Measurements from ENCODE around the gene RTN4RL1. TPM values are rescaled to one million over a fixed set of nuclear protein-coding genes. Genes with fewer than 3 reads are reported as not detected.

The RTN4RL1 gene
- total RNA-seq, 1 donor from 2014 or later = 50.3 TPM

DNA sequence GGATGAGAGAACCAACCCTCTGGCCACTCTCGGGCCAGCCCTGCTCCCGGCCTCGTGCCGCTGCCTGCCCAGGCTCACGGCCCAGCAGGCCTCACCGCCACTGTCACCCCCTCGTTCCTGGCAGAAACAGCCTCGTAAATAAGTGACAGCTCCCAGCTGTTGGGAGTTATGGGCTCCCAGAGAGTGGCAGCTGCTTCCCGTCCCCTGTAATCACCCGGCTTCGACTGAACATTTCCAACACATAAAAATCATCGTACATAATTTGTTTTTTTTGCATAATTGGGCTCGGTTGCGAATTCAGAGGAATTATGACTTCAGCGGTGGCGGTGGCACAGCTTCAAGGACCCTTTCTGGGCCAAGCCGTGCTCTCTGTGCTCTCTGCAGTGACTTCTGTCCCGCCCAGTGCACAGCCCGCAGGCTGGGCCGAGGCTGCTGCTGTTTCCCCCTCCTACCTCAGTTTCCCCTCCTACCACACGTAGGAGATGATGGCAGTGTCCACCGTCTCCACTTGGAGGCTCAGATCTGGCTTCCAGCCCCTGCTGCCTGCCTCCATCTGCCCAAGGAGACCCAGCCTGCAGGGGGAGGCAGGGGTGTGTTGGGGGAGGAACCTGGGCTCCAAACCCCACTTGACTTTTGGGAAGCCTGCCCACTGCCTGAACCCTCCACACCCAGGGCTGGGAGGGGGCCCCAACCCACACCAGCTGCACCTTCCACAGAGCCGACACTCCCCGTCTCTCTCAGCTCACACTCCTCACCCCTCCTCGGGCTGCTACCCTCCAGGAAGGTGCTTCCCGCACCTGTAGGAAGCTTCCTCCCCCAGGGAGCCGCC is 84.9 kb downstream of the RTN4RL1 start:
- peaks cover 14% of the 10 kb centered on the region for H3K27me3 Mint-ChIP-seq (ENCODE audit: unreplicated experiment)
- TF ChIP-seq, protein P1, sequence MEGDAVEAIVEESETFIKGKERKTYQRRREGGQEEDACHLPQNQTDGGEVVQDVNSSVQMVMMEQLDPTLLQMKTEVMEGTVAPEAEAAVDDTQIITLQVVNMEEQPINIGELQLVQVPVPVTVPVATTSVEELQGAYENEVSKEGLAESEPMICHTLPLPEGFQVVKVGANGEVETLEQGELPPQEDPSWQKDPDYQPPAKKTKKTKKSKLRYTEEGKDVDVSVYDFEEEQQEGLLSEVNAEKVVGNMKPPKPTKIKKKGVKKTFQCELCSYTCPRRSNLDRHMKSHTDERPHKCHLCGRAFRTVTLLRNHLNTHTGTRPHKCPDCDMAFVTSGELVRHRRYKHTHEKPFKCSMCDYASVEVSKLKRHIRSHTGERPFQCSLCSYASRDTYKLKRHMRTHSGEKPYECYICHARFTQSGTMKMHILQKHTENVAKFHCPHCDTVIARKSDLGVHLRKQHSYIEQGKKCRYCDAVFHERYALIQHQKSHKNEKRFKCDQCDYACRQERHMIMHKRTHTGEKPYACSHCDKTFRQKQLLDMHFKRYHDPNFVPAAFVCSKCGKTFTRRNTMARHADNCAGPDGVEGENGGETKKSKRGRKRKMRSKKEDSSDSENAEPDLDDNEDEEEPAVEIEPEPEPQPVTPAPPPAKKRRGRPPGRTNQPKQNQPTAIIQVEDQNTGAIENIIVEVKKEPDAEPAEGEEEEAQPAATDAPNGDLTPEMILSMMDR (IDR thresholded peaks at IDR 0.05; ENCODE audit: partially characterized antibody, unreplicated experiment) = no peak
- no peak for DNase-seq
- H3K9me3 Mint-ChIP-seq (ENCODE audit: unreplicated experiment) = peaks cover 19% of the 10 kb centered on the region
- no peak overlapping the region for H3K4me3 Mint-ChIP-seq (ENCODE audit: unreplicated experiment)
- peaks cover 16% of the 10 kb centered on the region for H3K4me1 Mint-ChIP-seq (ENCODE audit: low read depth, unreplicated experiment)
- H3K27ac Mint-ChIP-seq (ENCODE audit: unreplicated experiment) = peak overlapping the region; percentile 72
- no peaks in the 10 kb centered on the region for H3K36me3 Mint-ChIP-seq (ENCODE audit: unreplicated experiment)

DNA sequence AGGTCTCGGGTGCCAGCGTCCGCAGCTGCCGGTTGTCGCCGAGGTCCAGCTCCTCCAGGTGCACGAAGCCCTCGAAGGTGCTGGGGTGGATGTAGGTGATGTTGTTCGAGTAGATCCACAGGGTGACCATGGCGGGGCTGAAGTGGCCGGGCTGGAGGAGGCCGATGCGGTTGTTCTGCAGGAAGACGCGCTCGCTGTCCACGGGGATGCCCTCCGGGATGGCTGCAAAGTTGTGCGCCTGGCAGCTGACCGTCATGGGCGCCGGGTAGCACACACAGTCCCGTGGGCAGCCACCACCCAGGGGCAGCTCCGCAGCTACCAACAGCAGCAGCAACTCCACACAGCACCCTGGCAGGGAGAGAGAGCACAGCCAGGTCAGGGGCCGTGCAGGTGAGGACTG is 87.7 kb downstream of the RTN4RL1 start:
- Mint-ChIP-seq H3K4me1 (ENCODE audit: low read depth, unreplicated experiment) (peaks cover 24% of the 10 kb centered on the region), H3K27ac (ENCODE audit: unreplicated experiment) (no peak overlapping the region), H3K9me3 (ENCODE audit: unreplicated experiment) (peaks cover 11% of the 10 kb centered on the region), H3K4me3 (ENCODE audit: unreplicated experiment) (no peak overlapping the region), H3K27me3 (ENCODE audit: unreplicated experiment) (peaks cover 5% of the 10 kb centered on the region), H3K36me3 (ENCODE audit: unreplicated experiment) (no peaks in the 10 kb centered on the region)
- no peak for DNase-seq
- TF ChIP-seq, protein P1 (IDR thresholded peaks at IDR 0.05; ENCODE audit: partially characterized antibody, unreplicated experiment) = no peak

DNA sequence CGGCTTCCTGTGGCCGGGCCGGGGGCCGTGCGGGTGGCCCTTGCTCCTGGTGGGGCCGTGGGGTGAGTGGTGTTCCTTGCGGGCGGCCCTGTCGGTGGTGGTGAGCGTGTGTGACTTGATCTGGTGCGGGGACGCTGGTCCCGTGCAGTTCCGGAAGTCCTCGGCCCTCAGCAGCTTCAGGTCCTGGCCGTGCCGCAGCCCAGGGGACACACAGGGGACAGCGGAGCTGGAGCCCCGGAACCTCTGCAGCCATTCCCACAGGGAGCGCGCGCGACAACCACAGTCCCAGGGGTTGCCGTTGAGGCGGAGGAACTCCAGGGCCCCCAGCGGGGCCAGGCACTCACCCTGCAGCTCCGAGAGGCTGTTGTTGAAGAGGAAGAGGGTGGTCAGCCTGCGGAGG is 88.4 kb downstream of the RTN4RL1 start:
- H3K4me1 Mint-ChIP-seq (ENCODE audit: low read depth, unreplicated experiment) = peaks cover 24% of the 10 kb centered on the region
- peaks cover 11% of the 10 kb centered on the region for H3K9me3 Mint-ChIP-seq (ENCODE audit: unreplicated experiment)
- H3K27me3 Mint-ChIP-seq (ENCODE audit: unreplicated experiment) = peaks cover 5% of the 10 kb centered on the region
- H3K27ac Mint-ChIP-seq (ENCODE audit: unreplicated experiment) = no peak overlapping the region
- TF ChIP-seq, protein P1 (IDR thresholded peaks at IDR 0.05; ENCODE audit: partially characterized antibody, unreplicated experiment) = no peak
- H3K4me3 Mint-ChIP-seq (ENCODE audit: unreplicated experiment) = no peak overlapping the region
- no peak for DNase-seq
- H3K36me3 Mint-ChIP-seq (ENCODE audit: unreplicated experiment) = no peaks in the 10 kb centered on the region

DNA sequence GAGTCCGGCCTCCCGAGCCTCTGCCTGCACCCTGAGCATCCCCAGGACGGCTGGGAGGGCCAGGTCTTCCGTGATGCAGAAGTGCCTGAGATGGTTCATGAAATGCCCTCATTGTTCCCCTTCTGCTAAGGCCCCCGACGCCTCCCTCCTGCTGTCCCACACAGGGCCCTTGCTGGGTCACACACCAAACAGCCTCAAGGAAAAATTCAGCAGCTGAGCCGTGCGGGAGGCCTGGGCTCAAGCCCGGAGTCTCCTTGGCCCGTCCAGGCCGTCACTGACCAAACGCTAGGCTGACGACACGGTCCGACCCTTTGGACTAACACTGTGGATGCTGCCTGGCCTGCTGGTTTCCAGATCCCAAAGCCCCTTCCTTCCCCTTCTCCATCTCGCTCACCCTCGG is 90.2 kb downstream of the RTN4RL1 start:
- Mint-ChIP-seq H3K4me1 (ENCODE audit: low read depth, unreplicated experiment) (peaks cover 26% of the 10 kb centered on the region), H3K27ac (ENCODE audit: unreplicated experiment) (peak overlapping the region; percentile 77), H3K4me3 (ENCODE audit: unreplicated experiment) (peak overlapping the region; percentile 57), H3K36me3 (ENCODE audit: unreplicated experiment) (no peaks in the 10 kb centered on the region), H3K27me3 (ENCODE audit: unreplicated experiment) (peaks cover 6% of the 10 kb centered on the region), H3K9me3 (ENCODE audit: unreplicated experiment) (peaks cover 12% of the 10 kb centered on the region)
- TF ChIP-seq, protein P1 (IDR thresholded peaks at IDR 0.05; ENCODE audit: partially characterized antibody, unreplicated experiment) = no peak
- no peak for DNase-seq

Data from glutamatergic neuron (in vitro differentiated cells).